Duodenal mucosa (tissue), 2 donors: ENCODE measurements around the gene NUP35.
"Not testable (repeated sequence)": the region's sequence is repeated elsewhere in the genome, so short reads cannot be mapped to it uniquely, and the experiment has no call there.

ENCODE experiments used
- H3K27ac ChIP-seq: one replicate; pipeline ENCODE4 v1.7.0; 2013; ENCODE audit warnings: low read depth, low read length
- H3K27me3 ChIP-seq, 2 donors: one replicate each; pipeline ENCODE4 v1.7.0; 2013; ENCODE audit warnings: low read length in 2 of 2, control low read depth in 1 of 2; ENCODE audit not compliant: insufficient read depth in 2 of 2, control insufficient read depth in 1 of 2
- H3K36me3 ChIP-seq, 2 donors: one replicate each; pipeline ENCODE4 v1.7.0; 2013; ENCODE audit warnings: low read length in 2 of 2, control low read depth in 1 of 2; ENCODE audit not compliant: insufficient read depth in 2 of 2, control insufficient read depth in 1 of 2
- H3K4me1 ChIP-seq, 2 donors: one replicate each; pipeline ENCODE4 v1.7.0; 2013; ENCODE audit warnings: low read length in 2 of 2, control low read depth in 1 of 2; ENCODE audit not compliant: insufficient read depth in 2 of 2, control insufficient read depth in 1 of 2
- H3K4me3 ChIP-seq, 2 donors: one replicate each; pipeline ENCODE4 v1.7.0; 2013; ENCODE audit warnings: low read length in 2 of 2, low read depth in 1 of 2
- H3K9ac ChIP-seq, 2 donors: one replicate each; pipeline ENCODE4 v1.7.0; 2013; ENCODE audit warnings: low read length in 2 of 2, low read depth in 1 of 2
- H3K9me3 ChIP-seq, 2 donors: one replicate each; pipeline ENCODE4 v1.7.0; 2013; ENCODE audit warnings: low read length in 2 of 2, control low read depth in 1 of 2; ENCODE audit not compliant: control insufficient read depth in 1 of 2

Gene NUP35

DNA sequence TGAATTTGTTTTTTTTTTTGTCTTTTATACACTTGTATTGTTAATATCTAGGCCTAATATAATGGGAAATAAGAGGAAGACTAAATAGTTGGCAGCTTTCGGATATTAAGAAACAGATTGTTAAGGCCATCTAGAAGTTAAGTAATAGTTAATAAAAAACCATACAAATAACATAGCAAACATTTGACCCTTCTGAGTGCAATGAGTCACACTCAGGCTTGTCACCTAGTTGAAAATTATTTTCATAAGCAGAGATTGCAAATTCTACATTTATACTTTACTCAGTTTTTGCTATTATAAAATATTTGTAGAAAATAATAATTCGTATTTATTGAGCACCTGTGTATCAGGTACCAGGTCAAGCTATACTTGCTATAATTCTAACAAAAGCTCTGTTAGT, 2.4 kb downstream of the NUP35 start:
- H3K4me3 ChIP-seq, result no peak overlapping the region
- peaks cover 10 to 11% of the 10 kb centered on the region in 2 donors for H3K4me1 ChIP-seq
- H3K27me3 ChIP-seq, result no peaks in the 10 kb centered on the region
- no peak overlapping the region for H3K27ac ChIP-seq
- no peaks in the 10 kb centered on the region for H3K9me3 ChIP-seq
- peaks cover 4 to 5% of the 10 kb centered on the region in 2 donors for H3K36me3 ChIP-seq
- H3K9ac ChIP-seq, result no peak overlapping the region

GRCh38 chr2:183134016-183134415, 9.8 kb downstream of the NUP35 start:
- no peak overlapping the region for H3K27ac ChIP-seq
- H3K4me1 ChIP-seq, result no peaks in the 10 kb centered on the region
- H3K36me3 ChIP-seq, result peaks cover 5 to 12% of the 10 kb centered on the region in 2 donors
- no peaks in the 10 kb centered on the region for H3K9me3 ChIP-seq
- H3K4me3 ChIP-seq, result no peak overlapping the region
- H3K9ac ChIP-seq, result no peak overlapping the region
- H3K27me3 ChIP-seq, result no peaks in the 10 kb centered on the region

DNA sequence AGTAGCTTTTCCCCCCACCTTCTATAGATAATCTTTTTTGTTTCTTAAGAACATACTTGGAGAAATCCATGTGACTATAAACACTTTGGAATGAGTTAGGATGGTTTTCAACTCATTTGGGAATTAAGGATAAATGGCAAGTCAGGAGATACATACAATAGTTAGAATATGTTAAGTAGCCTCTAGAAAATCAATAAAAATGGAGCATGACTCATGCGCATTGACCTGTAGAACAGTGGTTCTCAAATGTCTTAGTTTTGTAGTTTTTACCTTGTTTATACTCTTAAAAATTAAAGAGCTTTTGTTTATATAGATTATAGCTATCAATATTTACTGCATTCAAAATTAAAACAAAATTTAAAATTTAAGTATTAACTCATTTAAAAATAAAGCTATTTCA, 24.7 kb downstream of the NUP35 start:
- H3K4me1 ChIP-seq, result no peaks in the 10 kb centered on the region
- H3K36me3 ChIP-seq, result peaks cover 7 to 18% of the 10 kb centered on the region in 2 donors
- H3K27me3 ChIP-seq, result no peaks in the 10 kb centered on the region
- H3K27ac ChIP-seq, result no peak overlapping the region
- no peak overlapping the region for H3K4me3 ChIP-seq
- no peak overlapping the region for H3K9ac ChIP-seq
- H3K9me3 ChIP-seq, result peaks cover 3 to 4% of the 10 kb centered on the region in 2 donors

DNA sequence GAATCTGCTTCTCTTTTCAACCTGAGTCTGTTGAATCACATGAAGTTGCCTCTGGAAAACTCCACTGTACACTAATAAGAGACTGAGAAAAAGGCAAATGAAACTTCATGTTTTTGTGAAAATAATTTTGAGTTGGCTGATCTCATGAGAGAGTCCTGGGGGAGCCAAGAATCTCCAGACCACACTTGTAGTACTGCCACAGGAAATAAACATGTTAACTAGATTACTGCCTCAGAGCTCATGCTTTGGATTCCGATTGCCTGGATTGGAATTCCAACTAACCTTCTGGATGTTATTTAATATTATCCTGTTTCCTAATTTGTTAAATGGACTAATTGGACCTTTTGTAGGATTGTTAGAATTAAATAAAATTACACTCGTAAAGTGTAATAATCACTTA, 25.2 kb downstream of the NUP35 start:
- no peak overlapping the region for H3K4me3 ChIP-seq
- peaks cover 7 to 16% of the 10 kb centered on the region in 2 donors for H3K36me3 ChIP-seq
- H3K9ac ChIP-seq, result no peak overlapping the region
- H3K27ac ChIP-seq, result no peak overlapping the region
- H3K27me3 ChIP-seq, result no peaks in the 10 kb centered on the region
- no peaks in the 10 kb centered on the region for H3K4me1 ChIP-seq
- no peaks in the 10 kb centered on the region for H3K9me3 ChIP-seq

DNA sequence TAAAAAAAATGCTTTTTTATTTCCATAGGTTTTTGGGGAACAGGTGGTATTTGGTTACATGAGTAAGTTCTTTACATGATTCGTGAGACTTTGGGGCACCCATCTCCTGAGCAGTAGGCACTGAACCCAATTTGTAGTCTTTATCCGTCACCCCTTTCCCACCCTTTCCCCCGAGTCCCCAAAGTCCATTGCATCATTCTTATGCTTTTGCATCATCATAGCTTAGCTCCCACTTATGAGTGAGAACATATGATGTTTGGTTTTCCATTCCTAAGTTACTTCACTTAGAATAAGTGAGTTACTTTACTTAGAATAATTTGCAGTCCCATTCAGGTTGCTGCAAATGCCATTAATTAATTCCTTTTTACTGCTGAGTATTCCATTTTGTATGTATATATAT, 28.0 kb downstream of the NUP35 start:
- peaks cover 7 to 18% of the 10 kb centered on the region in 2 donors for H3K36me3 ChIP-seq
- H3K4me1 ChIP-seq, H3K4me3 ChIP-seq, H3K9me3 ChIP-seq, H3K9ac ChIP-seq, H3K27me3 ChIP-seq, H3K27ac ChIP-seq: not testable (repeated sequence)

DNA sequence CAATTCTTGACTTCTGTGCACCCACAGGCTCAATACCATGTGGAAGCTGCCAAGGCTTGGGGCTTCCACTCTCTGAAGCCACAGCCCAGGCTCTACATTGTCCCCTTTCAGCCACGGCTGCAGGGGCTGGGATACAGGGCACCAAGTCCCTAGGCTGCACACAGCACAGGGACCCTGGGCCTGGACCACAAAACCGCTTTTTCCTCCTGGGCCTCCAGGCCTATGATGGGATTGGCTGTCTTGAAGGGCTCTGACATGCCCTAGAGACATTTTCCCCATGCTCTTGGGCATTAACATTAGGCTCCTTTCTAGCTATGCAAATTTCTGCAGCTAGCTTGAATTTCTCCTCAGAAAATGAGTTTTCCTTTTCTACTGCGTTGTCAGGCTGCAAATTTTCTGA, 29.7 kb downstream of the NUP35 start:
- Histone ChIP-seq H3K27me3 (no peaks in the 10 kb centered on the region), H3K27ac (no peak overlapping the region), H3K9ac (no peak overlapping the region), H3K4me3 (no peak overlapping the region), H3K4me1 (no peaks in the 10 kb centered on the region), H3K9me3 (no peaks in the 10 kb centered on the region), H3K36me3 (peaks cover 7 to 25% of the 10 kb centered on the region in 2 donors)

DNA sequence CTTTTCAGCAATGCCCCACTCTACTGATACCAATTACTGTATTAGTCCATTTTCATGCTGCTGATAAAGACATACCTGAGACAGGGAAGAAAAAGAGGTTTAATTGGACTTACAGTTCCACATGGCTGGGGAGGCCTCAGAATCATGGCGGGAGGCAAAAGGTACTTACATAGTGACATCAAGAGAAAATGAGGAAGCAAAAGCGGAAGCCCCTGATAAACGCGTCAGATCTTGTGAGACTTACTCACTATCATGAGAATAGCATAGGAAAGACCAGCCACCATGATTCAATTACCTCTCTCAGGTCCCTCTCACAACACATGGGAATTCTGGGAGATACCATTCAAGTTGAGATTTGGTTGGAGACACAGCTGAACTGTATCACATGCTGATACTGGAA, 30.5 kb downstream of the NUP35 start:
- H3K9ac ChIP-seq, H3K9me3 ChIP-seq, H3K27me3 ChIP-seq, H3K4me1 ChIP-seq, H3K4me3 ChIP-seq, H3K27ac ChIP-seq: not testable (repeated sequence)
- peaks cover 7 to 32% of the 10 kb centered on the region in 2 donors for H3K36me3 ChIP-seq

DNA sequence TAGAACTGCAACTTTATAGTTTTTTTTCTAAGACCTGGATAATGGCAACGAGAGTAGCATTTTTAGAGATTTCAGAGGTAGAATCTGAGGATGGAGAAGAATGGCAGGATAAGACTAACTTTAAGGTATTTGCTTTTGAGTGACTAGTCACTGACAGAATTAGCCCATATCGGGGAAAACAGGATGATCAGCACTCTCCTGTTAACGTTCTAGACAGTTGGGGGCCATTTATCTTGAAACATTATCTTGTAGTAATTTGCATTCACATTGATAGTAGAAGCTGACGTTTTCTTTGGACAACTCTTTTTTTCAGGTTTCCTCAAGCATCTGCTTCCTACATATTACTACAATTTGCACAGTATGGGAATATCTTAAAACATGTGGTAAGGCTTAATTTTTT, 32.9 kb downstream of the NUP35 start:
- H3K27me3 ChIP-seq, result no peaks in the 10 kb centered on the region
- H3K9ac ChIP-seq, result no peak overlapping the region
- H3K36me3 ChIP-seq, result peaks cover 0 to 41% of the 10 kb centered on the region in 2 donors
- no peaks in the 10 kb centered on the region for H3K4me1 ChIP-seq
- H3K9me3 ChIP-seq, result no peaks in the 10 kb centered on the region
- no peak overlapping the region for H3K4me3 ChIP-seq
- H3K27ac ChIP-seq, result no peak overlapping the region

GRCh38 chr2:183162362-183162761, 38.1 kb downstream of the NUP35 start:
- no peaks in the 10 kb centered on the region for H3K27me3 ChIP-seq
- H3K4me1 ChIP-seq, result no peaks in the 10 kb centered on the region
- H3K4me3 ChIP-seq, result no peak overlapping the region
- H3K9ac ChIP-seq, result no peak overlapping the region
- H3K36me3 ChIP-seq, result peaks cover 5 to 27% of the 10 kb centered on the region in 2 donors
- peaks cover 0 to 2% of the 10 kb centered on the region in 2 donors for H3K9me3 ChIP-seq
- no peak overlapping the region for H3K27ac ChIP-seq

DNA sequence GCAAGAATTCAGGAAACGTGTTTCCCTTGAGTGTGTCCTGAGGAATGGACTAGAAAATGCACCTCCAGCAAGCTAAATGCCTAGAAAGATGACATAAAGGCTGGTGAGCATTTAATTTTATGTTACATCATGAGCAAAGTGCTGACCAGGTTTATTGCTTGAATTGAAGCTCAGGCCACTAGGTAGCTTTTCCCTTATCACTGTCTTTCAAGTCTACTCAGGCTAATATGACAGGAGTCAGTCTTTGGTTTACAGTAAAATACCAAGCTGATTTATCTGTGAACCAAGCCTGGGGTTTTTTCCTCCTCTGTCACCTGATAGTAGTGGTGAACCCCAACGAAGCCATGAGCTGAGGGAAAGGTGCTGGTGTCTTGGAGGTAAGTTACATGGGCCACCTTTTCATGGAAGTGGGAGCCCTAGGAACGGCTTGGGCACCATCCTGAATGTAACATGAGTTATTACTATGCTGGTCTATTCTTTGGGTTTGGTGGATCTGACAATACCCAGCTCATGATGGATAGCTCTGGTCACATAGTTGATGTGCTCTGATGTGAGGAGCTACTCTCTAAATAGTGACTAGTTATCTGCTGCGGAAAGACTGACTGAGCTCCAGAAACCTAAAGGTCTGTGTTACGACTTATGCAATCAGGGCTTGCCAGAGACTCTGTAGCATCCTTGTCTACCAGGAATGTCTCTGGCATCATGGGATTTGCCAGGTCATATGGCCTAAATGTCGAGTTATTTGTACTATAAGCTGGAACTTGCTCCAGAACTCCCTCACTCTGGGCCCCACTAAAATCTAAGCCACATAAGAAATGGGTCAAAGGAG, 39.8 kb downstream of the NUP35 start:
- H3K36me3 ChIP-seq, result peaks cover 5 to 20% of the 10 kb centered on the region in 2 donors
- no peaks in the 10 kb centered on the region for H3K4me1 ChIP-seq
- peaks cover 0 to 2% of the 10 kb centered on the region in 2 donors for H3K9me3 ChIP-seq
- H3K4me3 ChIP-seq, result no peak overlapping the region
- no peak overlapping the region for H3K9ac ChIP-seq
- H3K27ac ChIP-seq, result no peak overlapping the region
- no peaks in the 10 kb centered on the region for H3K27me3 ChIP-seq
